Lung (tissue), 12 donors: ENCODE results near the gene ESCO1. TPM values are rescaled to one million over a fixed set of nuclear protein-coding genes. Genes with fewer than 3 reads are reported as not detected.
A peak's percentile ranks its signal among the peaks of the same experiment; 100 is the strongest.

Experiments
- ATAC-seq: fragments of 200-7000 bp; cut with Tn5 transposase; one replicate; pipeline ENCODE4 v1.9.1; 2020; ENCODE audit warnings: moderate number of reproducible peaks; ENCODE audit not compliant: insufficient read depth, low FRiP score
- DNase-seq, 3 donors: peaks; one replicate each; pipeline ENCODE4 v3.0.0-alpha.2; 2013 to 2017
- H3K27ac ChIP-seq, 2 donors: one replicate each; pipeline ENCODE4 v1.5.1; 2013; ENCODE audit warnings: mild to moderate bottlenecking in 2 of 2, moderate library complexity in 2 of 2, control low read depth in 1 of 2, inconsistent platforms in 1 of 2, low read depth in 1 of 2, low read length in 1 of 2
- H3K27me3 ChIP-seq, 3 donors: one replicate each; pipeline ENCODE4 v1.5.1; 2013; ENCODE audit warnings: low read length in 2 of 3; ENCODE audit not compliant: control insufficient read depth in 3 of 3, insufficient read depth in 3 of 3
- H3K36me3 ChIP-seq, 4 donors: one replicate each; pipeline ENCODE4 v1.5.1; 2013; ENCODE audit warnings: low read length in 4 of 4, mild to moderate bottlenecking in 1 of 4, moderate library complexity in 1 of 4; ENCODE audit not compliant: control insufficient read depth in 4 of 4, insufficient read depth in 4 of 4
- H3K4me1 ChIP-seq, 5 donors: one replicate each; pipeline ENCODE4 v1.5.1; 2013; ENCODE audit warnings: low read length in 5 of 5, mild to moderate bottlenecking in 2 of 5, moderate library complexity in 1 of 5; ENCODE audit not compliant: control insufficient read depth in 5 of 5, insufficient read depth in 5 of 5
- H3K4me3 ChIP-seq: one replicate; pipeline ENCODE4 v1.5.1; 2013; ENCODE audit warnings: mild to moderate bottlenecking, control low read depth, moderate library complexity
- H3K9ac ChIP-seq, 2 donors: one replicate each; pipeline ENCODE4 v1.5.1; 2013; ENCODE audit warnings: low read length in 2 of 2, control low read depth in 1 of 2; ENCODE audit not compliant: insufficient read depth in 1 of 2
- H3K9me3 ChIP-seq, 4 donors: one replicate each; pipeline ENCODE4 v1.5.1; 2013; ENCODE audit warnings: low read length in 3 of 4, mild to moderate bottlenecking in 1 of 4, moderate library complexity in 1 of 4; ENCODE audit not compliant: control insufficient read depth in 4 of 4, insufficient read depth in 3 of 4
- CTCF ChIP-seq: IDR thresholded peaks from 2 replicates; pipeline ENCODE4 v1.5.1; 2012; ENCODE audit warnings: mild to moderate bottlenecking; ENCODE audit errors: control extremely low read depth, extremely low read depth
- WGBS, 2 donors: extraction: QIAGEN DNeasy Blood & Tissue Kit; methylation state at CpG; one replicate each; pipeline ENCODE4 v1.1.7; 2013; 5-methylcytosine and 5-hydroxymethylcytosine counted together
- polyA plus RNA-seq, 2 donors: library from polyadenylated mRNA; stranded (reverse); fragments of 200-250 nt; gene quantifications; one replicate each; pipeline ENCODE4 v1.2.1, GENCODE V29; 2013
- total RNA-seq, 2 donors: library from RNA; depleted of rRNA in 1 of 2; stranded (reverse); fragments of >200 nt in 1 of 2; gene quantifications; one replicate each; pipeline ENCODE4 v1.2.1, GENCODE V29; 2014 to 2021
- donor health status: control.
- donor health status: control.
- donor health status: Bipolar disorder and iron deficiency.
- donor health status: healthy.
- donor health status: DM: yes; HTN: yes; CAD: no.

Gene ESCO1
- total and polyA plus RNA-seq, 4 donors: 7.7 to 28.2 (median 12.7) TPM

- H3K9me3 ChIP-seq: no peaks in the 10 kb centered on the region
- no peaks in the 10 kb centered on the region for H3K36me3 ChIP-seq
- H3K4me3 ChIP-seq: no peak overlapping the region
- H3K4me1 ChIP-seq: no peaks in the 10 kb centered on the region
- no peaks in the 10 kb centered on the region for H3K27me3 ChIP-seq
- TF ChIP-seq CTCF: no peak
- no peak overlapping the region for H3K9ac ChIP-seq
- no peak for ATAC-seq
- WGBS, 2 donors: 85 to 89% methylated on average over 3 of the region's 3 CpGs
- DNase-seq: no peak
- H3K27ac ChIP-seq: no peak overlapping the region
These were observed 113.5 kb downstream of the ESCO1 start for GRCh38 chr18:21486905-21487437.

- no peak for TF ChIP-seq CTCF
- H3K27me3 ChIP-seq: no peaks in the 10 kb centered on the region
- H3K4me1 ChIP-seq: no peaks in the 10 kb centered on the region
- no peaks in the 10 kb centered on the region for H3K36me3 ChIP-seq
- ATAC-seq (no peak), DNase-seq (peak in 1 of 3 donors; percentile 10)
- no peak overlapping the region for H3K4me3 ChIP-seq
- no peak overlapping the region for H3K9ac ChIP-seq
- WGBS, 2 donors: 74 to 76% methylated on average over 7 of the region's 7 CpGs
- no peaks in the 10 kb centered on the region for H3K9me3 ChIP-seq
- H3K27ac ChIP-seq: no peak overlapping the region
These were observed 115.5 kb downstream of the ESCO1 start for GRCh38 chr18:21484851-21485636.

GRCh38 chr18:21483051-21483450, 117.5 kb downstream of the ESCO1 start:
- Histone ChIP-seq H3K4me1 (no peaks in the 10 kb centered on the region), H3K4me3 (no peak overlapping the region), H3K36me3 (no peaks in the 10 kb centered on the region), H3K27ac (no peak overlapping the region), H3K27me3 (no peaks in the 10 kb centered on the region), H3K9ac (no peak overlapping the region), H3K9me3 (no peaks in the 10 kb centered on the region)
- TF ChIP-seq CTCF: no peak
- peak in 1 of 3 donors; percentile 13 for DNase-seq
- ATAC-seq: no peak
- WGBS, 2 donors: 82 to 84% methylated on average over 5 of the region's 5 CpGs
